ENCODE data around the gene NIT2.
"Not testable (repeated sequence)": the region's sequence is repeated elsewhere in the genome, so short reads cannot be mapped to it uniquely, and the experiment has no call there.

The NIT2 gene

DNA sequence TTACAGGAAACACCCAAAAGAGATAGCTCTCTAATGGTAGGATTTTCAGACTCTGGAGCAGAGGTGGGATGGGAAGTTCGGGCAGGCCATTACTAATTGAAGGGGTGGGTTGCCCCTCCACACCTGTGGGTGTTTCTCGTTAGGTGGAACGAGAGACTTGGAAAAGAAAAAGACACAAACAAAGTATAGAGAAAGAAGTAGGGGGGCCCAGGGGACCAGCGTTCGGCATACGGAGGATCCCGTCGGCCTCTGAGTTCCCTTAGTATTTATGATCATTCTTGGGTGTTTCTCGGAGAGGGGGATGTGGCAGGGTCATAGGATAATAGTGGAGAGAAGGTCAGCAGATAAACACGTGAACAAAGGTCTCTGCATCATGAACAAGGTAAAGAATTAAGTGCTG, 1.7 kb downstream of the NIT2 start:
- not testable (repeated sequence) for DNase-seq (ENCODE audit: low read depth in 2 of 2, low spot score in 1 of 2)

GRCh38 chr3:100338911-100339310, 4.4 kb downstream of the NIT2 start:
- DNase-seq (ENCODE audit: low read depth in 2 of 2, low spot score in 1 of 2) = no peak

- DNase-seq (ENCODE audit: low read depth in 2 of 2, low spot score in 1 of 2) = no peak
Measured at GRCh38 chr3:100339786-100340185, 5.2 kb downstream of the NIT2 start.

GRCh38 chr3:100340527-100340926, 6.0 kb downstream of the NIT2 start:
- DNase-seq (ENCODE audit: low read depth in 2 of 2, low spot score in 1 of 2) = no peak

- no peak for DNase-seq (ENCODE audit: low read depth in 2 of 2, low spot score in 1 of 2)
Measured at GRCh38 chr3:100348727-100349126, 14.2 kb downstream of the NIT2 start.

DNA sequence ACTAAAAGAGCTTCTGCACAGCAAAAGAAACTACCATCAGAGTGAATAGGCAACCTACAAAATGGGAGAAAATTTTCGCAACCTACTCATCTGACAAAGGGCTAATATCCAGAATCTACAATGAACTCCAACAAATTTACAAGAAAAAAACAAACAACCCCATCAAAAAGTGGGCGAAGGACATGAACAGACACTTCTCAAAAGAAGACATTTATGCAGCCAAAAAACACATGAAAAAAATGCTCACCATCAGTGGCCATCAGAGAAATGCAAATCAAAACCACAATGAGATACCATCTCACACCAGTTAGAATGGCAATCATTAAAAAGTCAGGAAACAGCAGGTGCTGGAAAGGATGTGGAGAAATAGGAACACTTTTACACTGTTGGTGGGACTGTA, 17.2 kb downstream of the NIT2 start:
- DNase-seq (ENCODE audit: low read depth in 2 of 2, low spot score in 1 of 2) = not testable (repeated sequence)

DNA sequence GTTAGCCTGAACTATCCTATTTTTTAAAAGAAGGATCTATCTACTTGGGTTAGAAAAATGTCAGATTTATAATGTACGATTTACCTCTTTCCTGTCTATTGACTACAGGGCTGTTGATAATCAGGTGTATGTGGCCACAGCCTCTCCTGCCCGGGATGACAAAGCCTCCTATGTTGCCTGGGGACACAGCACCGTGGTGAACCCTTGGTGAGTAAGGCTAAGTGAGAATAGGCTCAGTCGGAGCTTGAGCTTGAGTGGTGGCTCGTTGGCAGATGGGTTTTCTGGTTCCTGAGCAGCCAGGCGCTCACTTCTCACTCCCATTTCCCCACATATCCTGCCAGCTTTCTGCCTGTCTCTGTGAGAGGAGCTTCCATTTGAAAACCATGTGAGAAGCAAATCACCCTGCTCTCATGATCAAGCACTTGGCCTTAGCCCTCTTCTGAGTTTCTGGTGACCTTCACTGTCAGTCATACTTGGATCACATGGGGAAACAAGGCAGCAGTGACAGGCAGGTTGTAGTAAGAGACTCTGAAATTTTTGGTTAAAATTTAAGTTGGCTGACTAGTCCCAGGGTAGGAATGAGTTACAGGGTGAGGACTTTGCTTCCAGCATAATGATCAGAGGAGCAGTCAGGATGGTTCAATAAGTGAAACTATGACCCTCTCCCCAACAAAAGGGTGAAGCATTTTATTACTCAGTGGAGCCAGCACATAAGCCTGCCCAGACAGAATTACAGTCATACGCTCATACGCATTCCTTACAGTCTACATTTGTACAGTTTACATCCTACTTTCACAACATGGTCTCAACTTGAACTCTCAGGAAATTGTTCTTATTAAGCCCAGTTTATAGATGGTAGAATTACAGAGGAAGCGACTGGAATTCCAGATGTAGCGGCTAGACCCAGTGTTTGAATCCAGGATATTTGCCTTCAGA, 18.0 kb downstream of the NIT2 start:
- DNase-seq (ENCODE audit: low read depth in 2 of 2, low spot score in 1 of 2) = no peak

DNA sequence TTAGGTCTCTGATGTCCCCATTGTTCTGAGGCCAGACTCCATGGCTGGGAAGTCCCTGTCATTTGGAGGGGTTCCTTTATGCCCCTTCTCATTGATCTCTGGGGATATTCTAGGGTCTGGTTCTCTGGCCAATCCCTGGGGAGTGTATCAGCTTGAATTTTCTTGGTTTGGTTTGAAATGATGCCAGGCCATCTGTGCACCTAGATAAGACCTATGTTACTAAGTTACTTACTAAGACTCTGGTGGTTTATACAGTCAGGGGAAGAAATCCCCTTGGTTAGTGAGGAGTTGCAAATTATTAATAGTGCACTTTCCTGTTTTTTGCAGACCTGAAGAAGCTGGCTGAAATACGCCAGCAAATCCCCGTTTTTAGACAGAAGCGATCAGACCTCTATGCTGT, 20.3 kb downstream of the NIT2 start:
- DNase-seq (ENCODE audit: low read depth in 2 of 2, low spot score in 1 of 2) = no peak

DNA sequence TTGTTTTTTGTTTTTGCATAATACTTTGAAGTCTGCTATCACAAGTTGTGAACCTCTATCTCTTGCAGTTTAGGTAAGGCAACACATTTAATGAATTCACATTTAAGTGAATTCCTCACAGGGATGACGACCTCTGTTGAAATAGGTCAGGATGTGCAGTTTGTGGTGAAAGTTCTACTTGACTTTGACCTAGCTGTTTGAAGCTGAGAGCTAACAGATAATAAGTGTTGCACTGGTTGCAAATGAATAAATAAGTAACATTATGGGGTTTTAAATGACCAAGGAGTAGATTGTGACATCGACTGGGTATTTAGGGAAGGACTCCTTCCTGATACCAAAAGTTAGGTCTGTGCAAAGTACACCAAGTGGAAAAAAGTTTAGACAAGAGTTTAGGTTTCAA, 23.9 kb downstream of the NIT2 start:
- no peak for DNase-seq (ENCODE audit: low read depth in 2 of 2, low spot score in 1 of 2)

DNA sequence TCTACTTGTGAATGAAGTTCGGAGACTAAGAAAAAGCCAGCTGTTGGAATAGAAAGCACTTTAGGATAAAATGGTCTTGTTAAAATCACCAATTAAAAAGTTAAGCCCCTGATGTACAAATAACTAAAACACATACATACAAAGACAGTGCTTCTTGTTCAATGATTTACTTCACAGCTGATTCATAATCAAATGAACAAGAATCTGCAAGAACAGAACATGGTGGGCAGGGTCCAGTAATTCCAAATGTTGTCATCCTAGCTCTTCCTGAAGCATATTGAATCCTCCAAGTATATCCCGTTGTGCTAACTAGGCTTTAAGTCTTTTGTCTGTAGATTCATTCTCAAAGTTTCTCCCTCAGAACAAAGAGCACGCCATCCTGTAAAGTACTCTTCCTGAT, 24.5 kb downstream of the NIT2 start:
- no peak for DNase-seq (ENCODE audit: low read depth in 2 of 2, low spot score in 1 of 2)

DNA sequence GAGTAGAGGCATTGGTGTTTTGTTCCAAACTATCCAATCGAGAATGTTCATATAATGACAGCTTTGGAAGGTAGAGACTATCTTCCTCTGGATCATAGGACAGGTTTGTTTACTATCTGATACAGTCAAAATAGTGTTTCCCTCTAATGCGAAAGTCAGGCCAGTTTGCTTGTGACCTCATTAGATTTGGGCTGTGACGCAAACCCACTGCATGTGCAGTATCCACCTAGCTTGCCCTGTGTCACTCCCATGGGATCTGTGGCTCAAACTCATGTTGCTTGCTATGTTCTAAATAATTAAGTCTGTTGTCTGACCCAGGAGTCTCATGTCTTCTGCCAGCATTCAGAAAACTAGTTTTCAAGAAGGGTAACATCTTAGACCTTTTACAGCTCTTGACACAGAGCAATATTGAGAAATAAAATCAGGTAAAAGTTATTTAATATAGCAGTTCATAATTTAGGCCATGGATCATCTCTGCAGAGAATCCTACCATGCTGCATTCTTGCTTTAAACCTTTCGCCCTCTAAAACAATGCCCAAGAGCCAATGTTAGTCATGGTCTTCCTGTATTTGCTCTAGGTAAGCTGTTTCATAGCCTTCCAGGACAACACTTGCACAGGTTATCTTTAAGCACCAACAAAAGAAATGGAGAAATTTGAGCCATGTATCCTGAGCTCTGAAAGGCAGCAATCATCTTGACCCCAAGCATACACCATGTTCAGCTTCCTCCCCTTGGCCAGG, 26.4 kb downstream of the NIT2 start:
- DNase-seq (ENCODE audit: low read depth in 2 of 2, low spot score in 1 of 2) = no peak

DNA sequence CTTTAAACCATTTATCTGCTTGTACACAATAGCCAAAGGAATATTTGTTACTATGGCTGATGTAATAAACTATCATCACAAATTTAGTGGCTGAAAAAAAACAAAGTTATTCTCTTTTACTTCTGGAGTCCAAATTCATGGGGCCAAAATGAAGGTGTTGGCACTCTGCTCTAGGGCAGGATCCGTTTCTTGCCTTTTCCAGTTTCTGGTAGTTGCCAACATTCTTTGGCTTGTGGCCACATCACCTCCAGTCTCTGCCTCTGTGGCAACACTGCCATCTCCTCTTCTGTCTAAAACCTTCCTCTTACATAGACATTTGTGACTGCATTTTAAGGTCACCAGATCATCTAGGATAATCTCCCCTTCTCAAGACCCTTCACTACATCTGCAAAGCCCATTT, 27.3 kb downstream of the NIT2 start:
- DNase-seq (ENCODE audit: low read depth in 2 of 2, low spot score in 1 of 2) = no peak

- DNase-seq (ENCODE audit: low read depth in 2 of 2, low spot score in 1 of 2) = no peak
Measured at GRCh38 chr3:100364421-100364820, 29.9 kb downstream of the NIT2 start.

- no peak for DNase-seq (ENCODE audit: low read depth in 2 of 2, low spot score in 1 of 2)
Measured at GRCh38 chr3:100366424-100366823, 31.9 kb downstream of the NIT2 start.

GRCh38 chr3:100368441-100368840, 33.9 kb downstream of the NIT2 start:
- no peak for DNase-seq (ENCODE audit: low read depth in 2 of 2, low spot score in 1 of 2)

- no peak for DNase-seq (ENCODE audit: low read depth in 2 of 2, low spot score in 1 of 2)
Measured at GRCh38 chr3:100370756-100371155, 36.2 kb downstream of the NIT2 start.

DNA sequence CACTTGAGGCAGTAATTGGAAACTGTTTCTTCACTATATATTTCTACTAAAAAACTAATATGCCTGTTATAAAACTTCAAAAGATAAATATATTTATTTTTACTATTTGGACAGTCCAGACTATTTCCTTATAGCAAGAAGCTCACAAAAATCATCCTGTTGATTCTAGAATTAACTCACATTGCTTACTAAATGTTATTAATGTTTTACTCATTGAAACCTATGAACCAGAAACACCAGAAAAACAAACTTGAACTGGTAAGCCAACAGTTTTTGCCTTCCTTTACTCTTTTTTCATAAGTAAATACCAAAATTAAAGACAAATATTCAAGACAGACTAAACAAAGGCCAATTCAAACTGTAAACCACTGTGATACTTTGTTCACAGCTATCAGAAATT, 40.0 kb downstream of the NIT2 start:
- no peak for DNase-seq (ENCODE audit: low read depth in 2 of 2, low spot score in 1 of 2)

- DNase-seq (ENCODE audit: low read depth in 2 of 2, low spot score in 1 of 2) = no peak
Measured at GRCh38 chr3:100376301-100376700, 41.7 kb downstream of the NIT2 start.

GRCh38 chr3:100384733-100385525, 50.4 kb downstream of the NIT2 start:
- DNase-seq (ENCODE audit: low read depth in 2 of 2, low spot score in 1 of 2) = no peak

GRCh38 chr3:100386437-100387074, 52.0 kb downstream of the NIT2 start:
- DNase-seq (ENCODE audit: low read depth in 2 of 2, low spot score in 1 of 2) = no peak

DNA sequence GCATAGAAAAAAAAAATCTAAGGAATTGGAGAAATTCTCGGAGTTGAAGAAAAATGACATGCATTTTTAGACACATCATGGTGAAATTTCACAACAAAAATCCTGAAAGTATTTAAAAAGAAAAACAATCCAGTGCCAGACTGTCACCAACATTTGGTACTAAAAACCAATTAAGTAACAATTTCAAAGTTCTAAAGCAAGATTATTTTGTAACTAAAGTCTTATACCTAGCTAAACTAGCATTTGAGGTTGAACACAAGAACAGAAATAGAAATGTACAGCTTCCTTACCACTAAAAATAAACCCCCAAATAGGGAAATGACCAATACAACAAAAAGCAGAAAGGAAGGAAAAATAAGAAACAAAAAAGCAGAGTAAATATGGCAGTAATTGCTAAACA, 54.5 kb downstream of the NIT2 start:
- DNase-seq (ENCODE audit: low read depth in 2 of 2, low spot score in 1 of 2) = no peak

Data from stimulated activated CD8-positive, alpha-beta memory T cell treated with anti-CD3 and anti-CD28 coated beads, Interleukin-4, amount 100 ng/mL, for 4 hours (primary cell).